HG03280 (cell line): Measurements from ENCODE around the gene TRPM3.
"Not testable (repeated sequence)": the region's sequence is repeated elsewhere in the genome, so short reads cannot be mapped to it uniquely, and the experiment has no call there.

ENCODE experiments used
- ATAC-seq: cut with Tn5 transposase; IDR thresholded peaks from one replicate; pipeline ENCODE4 v1.9.1; 2021; ENCODE audit warnings: mild to moderate bottlenecking, moderate library complexity; ENCODE audit not compliant: unreplicated experiment

Gene TRPM3

DNA sequence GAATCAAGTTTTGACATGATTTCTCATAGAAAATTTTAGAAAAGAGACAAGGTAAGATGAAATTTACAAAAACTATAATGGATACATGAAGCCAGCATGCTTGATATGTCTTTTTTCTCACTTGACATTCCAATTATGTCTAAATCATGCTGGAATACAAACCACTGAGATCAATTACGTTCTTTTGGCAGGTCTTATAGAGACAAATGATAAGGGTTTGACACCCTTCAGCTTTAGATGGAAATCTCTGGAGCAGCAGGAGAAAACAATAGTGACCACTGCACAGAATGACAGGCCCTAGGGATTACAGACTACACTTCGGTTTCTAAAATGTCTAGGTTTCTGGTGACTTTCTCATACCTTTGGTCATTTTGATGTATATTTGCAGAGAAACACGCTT lies 342.9 kb downstream of the TRPM3 start:
- ATAC-seq = no peak

DNA sequence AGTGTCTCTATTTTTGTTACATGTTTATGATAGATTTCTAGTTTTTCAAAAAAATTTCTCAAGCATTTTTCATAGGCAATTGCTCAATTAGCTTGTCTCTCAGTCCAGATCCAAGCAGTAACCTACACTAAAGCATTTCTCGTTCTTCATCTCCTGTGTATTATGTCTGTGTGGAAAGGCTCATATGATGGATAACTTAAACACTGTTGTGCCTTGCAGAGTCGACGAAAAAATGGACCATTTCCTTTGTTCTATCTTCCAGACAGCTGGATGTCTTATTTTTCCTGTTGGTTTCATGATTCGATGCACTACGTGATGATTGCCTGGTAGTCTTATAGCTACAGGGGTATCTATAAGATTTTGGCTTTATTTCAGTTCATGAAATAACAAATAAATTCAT lies 347.8 kb downstream of the TRPM3 start:
- no peak for ATAC-seq

GRCh38 chr9:70772601-70773000 lies 348.8 kb downstream of the TRPM3 start:
- ATAC-seq = no peak

GRCh38 chr9:70765946-70766345 lies 355.5 kb downstream of the TRPM3 start:
- ATAC-seq = no peak

DNA sequence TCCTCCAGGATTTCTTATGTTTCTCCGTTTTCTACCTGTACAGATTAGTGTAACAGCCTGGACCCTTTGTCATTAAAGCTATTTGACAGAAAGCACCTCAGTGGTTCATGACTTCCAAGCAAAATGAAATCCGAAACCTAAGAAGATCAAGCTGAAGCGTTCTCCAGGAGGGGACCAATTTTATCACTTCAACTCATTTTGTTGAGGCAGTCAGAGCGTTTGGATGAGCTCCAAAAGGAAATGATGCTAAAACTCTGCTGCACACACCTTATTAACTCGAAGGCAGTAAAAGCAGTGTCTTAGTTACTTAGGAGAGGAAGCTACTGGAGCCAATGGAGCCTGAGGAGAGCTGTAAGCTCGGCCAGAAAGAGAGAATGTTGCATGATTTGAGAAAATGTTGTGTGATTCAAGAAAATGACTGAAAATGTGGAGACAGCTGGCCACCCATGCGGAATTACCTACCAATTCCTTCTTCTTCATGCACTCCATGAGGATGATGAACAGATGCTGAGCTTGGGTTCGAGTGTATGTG lies 360.2 kb downstream of the TRPM3 start:
- no peak for ATAC-seq

GRCh38 chr9:70760228-70760627 lies 361.2 kb downstream of the TRPM3 start:
- no peak for ATAC-seq

GRCh38 chr9:70753311-70753710 lies 368.1 kb downstream of the TRPM3 start:
- ATAC-seq = no peak

DNA sequence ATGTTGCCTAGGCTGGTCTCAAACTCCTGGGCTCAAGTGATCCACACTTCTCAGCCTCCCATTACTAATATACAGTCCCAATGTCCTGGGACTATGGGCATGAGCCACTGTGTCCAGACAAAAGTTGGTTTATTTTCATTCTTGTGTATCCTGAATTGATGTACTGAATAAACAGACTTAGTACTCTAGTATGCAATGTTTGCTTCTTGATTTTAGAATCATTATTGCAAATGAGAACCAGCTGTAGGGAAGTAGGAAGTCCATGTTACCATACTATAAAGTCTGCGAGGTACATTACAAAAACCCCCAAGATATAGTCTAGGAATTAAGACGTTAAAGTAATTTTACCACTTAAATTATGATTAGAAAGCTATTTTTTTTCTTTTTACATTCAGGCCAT lies 372.4 kb downstream of the TRPM3 start:
- ATAC-seq = no peak

GRCh38 chr9:70747261-70747718 lies 374.1 kb downstream of the TRPM3 start:
- no peak for ATAC-seq

DNA sequence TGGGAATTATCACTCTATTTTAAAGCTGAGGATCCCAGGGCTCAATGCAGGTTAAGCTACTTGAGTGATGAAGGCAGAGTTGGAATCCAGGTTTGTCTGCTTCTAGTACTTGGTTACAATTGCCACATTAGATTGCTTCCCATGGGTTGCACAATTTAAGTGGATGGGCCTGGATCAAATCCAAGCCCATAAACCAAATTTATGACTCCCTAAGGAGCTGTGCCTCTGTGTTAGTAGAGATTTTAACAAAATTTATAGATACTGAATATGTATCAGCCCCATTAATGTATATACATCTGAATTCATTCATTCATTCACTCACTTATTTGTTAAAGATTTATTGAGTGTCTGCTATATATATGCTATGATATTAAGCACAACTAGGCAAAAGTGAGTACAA lies 374.7 kb downstream of the TRPM3 start:
- no peak for ATAC-seq

- no peak for ATAC-seq
Measured at GRCh38 chr9:70746316-70746715, 375.1 kb downstream of the TRPM3 start.

DNA sequence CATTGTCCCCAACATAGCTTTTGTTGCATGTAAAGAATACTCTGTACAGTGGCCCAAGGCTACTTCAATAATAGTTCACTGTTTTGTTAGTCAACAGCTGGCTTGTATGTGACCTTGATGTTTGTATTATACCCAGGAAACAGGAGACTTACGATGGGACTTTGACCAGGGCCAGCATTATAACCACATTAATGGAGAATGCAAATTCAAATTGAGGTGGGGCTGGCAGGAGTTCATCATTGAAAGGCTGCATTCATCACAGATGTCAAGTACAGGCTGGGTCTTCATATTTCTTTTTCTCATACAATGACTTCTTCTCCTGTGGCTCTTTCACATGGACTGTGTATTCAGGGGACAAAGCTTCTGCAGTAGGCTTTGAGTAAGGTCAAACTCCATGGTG lies 396.6 kb downstream of the TRPM3 start:
- ATAC-seq = not testable (repeated sequence)

DNA sequence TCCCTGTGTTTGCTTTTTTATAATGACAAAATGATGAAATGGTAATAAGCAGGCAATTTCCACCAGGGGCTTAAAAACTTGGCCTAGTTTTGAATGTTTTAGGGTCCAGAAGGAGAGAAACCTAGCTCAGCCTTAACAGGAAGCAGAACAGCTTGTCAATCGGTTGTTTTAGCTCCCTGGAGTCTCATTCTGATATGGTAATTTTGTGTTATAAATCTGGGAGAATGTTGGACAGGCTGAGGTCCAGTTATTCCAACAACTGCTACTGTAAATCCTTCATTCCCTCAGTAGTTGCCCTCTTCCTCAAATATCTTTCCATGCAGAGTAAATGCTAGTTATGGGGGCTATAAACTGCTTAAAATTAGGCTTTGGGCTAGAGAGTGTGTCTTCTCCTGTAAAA lies 397.4 kb downstream of the TRPM3 start:
- not testable (repeated sequence) for ATAC-seq

DNA sequence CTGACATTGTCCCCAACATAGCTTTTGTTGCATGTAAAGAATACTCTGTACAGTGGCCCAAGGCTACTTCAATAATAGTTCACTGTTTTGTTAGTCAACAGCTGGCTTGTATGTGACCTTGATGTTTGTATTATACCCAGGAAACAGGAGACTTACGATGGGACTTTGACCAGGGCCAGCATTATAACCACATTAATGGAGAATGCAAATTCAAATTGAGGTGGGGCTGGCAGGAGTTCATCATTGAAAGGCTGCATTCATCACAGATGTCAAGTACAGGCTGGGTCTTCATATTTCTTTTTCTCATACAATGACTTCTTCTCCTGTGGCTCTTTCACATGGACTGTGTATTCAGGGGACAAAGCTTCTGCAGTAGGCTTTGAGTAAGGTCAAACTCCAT lies 414.6 kb downstream of the TRPM3 start:
- not testable (repeated sequence) for ATAC-seq

DNA sequence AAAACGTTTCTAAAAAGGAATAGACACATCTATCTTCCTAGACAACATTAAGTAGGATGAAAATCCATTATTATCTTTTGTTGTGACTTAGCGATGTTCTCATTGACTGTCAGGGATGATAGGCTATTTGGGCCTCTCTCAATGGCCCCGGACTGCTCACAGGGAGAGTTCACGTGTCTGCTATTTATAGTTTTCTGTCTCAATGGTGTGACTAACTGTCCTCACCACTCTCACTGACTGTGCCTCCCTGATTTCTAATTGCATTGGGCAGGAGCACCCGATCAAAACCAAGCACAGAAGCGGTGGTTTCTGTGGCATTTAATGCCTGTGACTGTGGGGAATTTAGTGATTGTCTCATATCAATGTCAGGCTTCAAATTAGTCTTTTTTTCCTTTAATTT lies 420.3 kb downstream of the TRPM3 start:
- no peak for ATAC-seq

GRCh38 chr9:70696694-70697335 lies 424.6 kb downstream of the TRPM3 start:
- ATAC-seq = no peak

DNA sequence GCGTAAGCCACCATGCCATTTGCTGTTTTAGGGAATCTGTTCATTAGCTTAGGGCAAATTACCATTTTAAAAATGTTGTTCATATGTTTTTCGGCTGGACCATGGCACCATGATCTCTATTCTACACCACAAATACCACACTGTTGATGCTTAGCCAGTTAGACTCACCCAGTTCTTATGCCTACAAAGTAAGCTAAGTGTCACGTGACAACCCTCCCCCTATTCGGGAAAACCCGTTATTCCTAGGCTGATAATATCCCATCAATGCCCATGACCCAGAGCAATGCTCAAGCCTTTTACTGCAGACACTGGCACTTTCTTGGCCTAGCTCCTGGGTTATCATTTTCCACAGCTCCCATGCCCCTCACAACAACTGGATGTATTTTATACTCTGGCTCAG lies 426.7 kb downstream of the TRPM3 start:
- no peak for ATAC-seq

DNA sequence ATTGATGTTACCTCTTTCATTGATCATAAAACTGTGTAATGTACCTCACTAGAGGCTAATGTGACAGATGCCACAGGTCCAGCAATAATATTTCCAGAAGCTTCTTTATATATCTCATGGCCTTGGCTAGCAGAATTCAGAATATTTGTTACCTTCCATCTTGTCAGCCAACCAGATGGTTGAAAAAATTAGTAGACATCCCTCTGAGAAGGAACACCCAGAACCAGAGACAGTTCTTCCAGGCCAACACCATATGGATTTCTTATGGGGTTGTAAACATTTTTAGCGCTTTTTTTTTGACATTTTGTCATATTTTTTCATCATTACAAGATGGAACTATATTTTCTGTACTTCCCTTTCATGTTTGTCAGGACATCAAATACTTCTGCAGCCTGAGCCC lies 428.2 kb downstream of the TRPM3 start:
- ATAC-seq = no peak

- no peak for ATAC-seq
Measured at GRCh38 chr9:70692431-70692830, 429.0 kb downstream of the TRPM3 start.

DNA sequence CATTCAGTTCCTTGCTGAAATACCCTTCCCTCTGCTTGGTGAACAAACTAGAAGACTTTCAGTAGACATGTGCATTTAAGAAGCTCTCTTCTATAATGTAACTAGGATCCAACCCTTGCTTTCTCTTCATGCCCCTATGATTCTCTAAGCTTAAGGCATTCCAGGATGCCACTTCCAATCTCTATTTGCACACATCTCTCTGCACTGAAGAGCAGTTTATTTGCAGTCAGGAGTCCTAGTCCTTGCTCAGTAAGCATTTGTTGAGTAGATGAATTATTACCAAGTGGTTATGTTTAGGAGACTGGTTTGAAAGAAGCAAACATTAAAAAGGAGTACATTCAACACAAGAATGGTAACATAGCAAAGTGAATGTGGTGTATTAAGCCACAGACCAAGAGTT lies 432.7 kb downstream of the TRPM3 start:
- no peak for ATAC-seq

- no peak for ATAC-seq
Measured at GRCh38 chr9:70683841-70684240, 437.6 kb downstream of the TRPM3 start.

- ATAC-seq = no peak
Measured at GRCh38 chr9:70682298-70682697, 439.1 kb downstream of the TRPM3 start.

DNA sequence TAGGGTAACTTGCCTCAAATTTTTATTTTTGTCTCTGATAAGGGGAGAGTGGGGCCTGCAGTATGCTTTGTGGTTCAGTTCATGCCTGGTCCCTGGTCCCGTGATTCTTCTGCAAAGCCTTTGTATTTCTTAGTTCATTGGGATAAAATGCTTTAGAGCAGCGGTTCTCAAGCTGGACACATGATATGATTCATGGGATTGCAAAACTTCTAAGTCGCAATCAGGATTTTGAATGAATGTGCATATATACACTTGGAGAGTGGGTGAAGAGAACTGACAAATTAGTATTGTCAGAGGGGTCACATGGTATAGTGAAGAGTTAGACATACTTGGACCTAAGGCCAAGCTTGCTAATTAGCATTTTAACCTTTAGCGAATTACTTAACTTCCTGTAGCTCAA lies 441.6 kb downstream of the TRPM3 start:
- ATAC-seq = no peak
